T-helper 22 cell (primary cell): ENCODE measurements around the gene SELPLG.
"Not testable (repeated sequence)": the region's sequence is repeated elsewhere in the genome, so short reads cannot be mapped to it uniquely, and the experiment has no call there.

Experiments
- DNase-seq: peaks from one replicate; pipeline ENCODE4 v3.0.0-alpha.2; 2020; ENCODE audit warnings: low read depth

The SELPLG gene

GRCh38 chr12:108589028-108589839 lies 44.5 kb downstream of the SELPLG start:
- DNase-seq: no peak

GRCh38 chr12:108587826-108588225 lies 45.9 kb downstream of the SELPLG start:
- DNase-seq: no peak

GRCh38 chr12:108586306-108586705 lies 47.4 kb downstream of the SELPLG start:
- no peak for DNase-seq

GRCh38 chr12:108585864-108586263 lies 47.8 kb downstream of the SELPLG start:
- DNase-seq: no peak

- DNase-seq: no peak
Observed at GRCh38 chr12:108584456-108585065, 49.1 kb downstream of the SELPLG start.

GRCh38 chr12:108583991-108584390 lies 49.7 kb downstream of the SELPLG start:
- DNase-seq: no peak

- no peak for DNase-seq
Observed at GRCh38 chr12:108582978-108583770, 50.5 kb downstream of the SELPLG start.

- no peak for DNase-seq
Observed at GRCh38 chr12:108582509-108582908, 51.2 kb downstream of the SELPLG start.

GRCh38 chr12:108581311-108582227 lies 52.1 kb downstream of the SELPLG start:
- DNase-seq: no peak

GRCh38 chr12:108580531-108580930 lies 53.2 kb downstream of the SELPLG start:
- no peak for DNase-seq

GRCh38 chr12:108578813-108579212 lies 54.9 kb downstream of the SELPLG start:
- no peak for DNase-seq

GRCh38 chr12:108578264-108578663 lies 55.4 kb downstream of the SELPLG start:
- no peak for DNase-seq

GRCh38 chr12:108577458-108577857 lies 56.2 kb downstream of the SELPLG start:
- no peak for DNase-seq

- DNase-seq: no peak
Observed at GRCh38 chr12:108576660-108577234, 56.9 kb downstream of the SELPLG start.

- no peak for DNase-seq
Observed at GRCh38 chr12:108575199-108575912, 58.3 kb downstream of the SELPLG start.

GRCh38 chr12:108574276-108574675 lies 59.4 kb downstream of the SELPLG start:
- DNase-seq: not testable (repeated sequence)

GRCh38 chr12:108573317-108573716 lies 60.4 kb downstream of the SELPLG start:
- DNase-seq: no peak

- no peak for DNase-seq
Observed at GRCh38 chr12:108572166-108572790, 61.4 kb downstream of the SELPLG start.
